Esophagus muscularis mucosa (tissue), 4 donors: Measurements from ENCODE around the gene OTUD6A.

Experiments used
- EP300 ChIP-seq: sonication (generic); formaldehyde crosslinking; IDR thresholded peaks from one replicate; pipeline ENCODE4 v1.6.1; 2017; ENCODE audit warnings: antibody characterized with exemption
- POLR2A ChIP-seq: fragments of 450-650 bp; IDR thresholded peaks from one replicate; pipeline ENCODE4 v1.6.1; 2017; ENCODE audit warnings: antibody characterized with exemption, moderate library complexity, mild to moderate bottlenecking, low read depth
- POLR2AphosphoS5 ChIP-seq, 2 donors: sonication (generic); formaldehyde crosslinking; IDR thresholded peaks; one replicate each; pipeline ENCODE4 v1.6.1; 2017; ENCODE audit warnings: antibody characterized with exemption in 2 of 2
- TF ChIP-seq, protein P1 (sequence below), 3 experiments: fragments of 200-600 bp in 2 of 3; fragments of 450-650 bp in 1 of 3; sonication (generic) in 2 of 3; IDR thresholded peaks; one replicate each; pipeline ENCODE4 v1.5.1; 2017 to 2019; ENCODE audit warnings: antibody characterized with exemption in 3 of 3, mild to moderate bottlenecking in 2 of 3, moderate library complexity in 1 of 3

DNA sequence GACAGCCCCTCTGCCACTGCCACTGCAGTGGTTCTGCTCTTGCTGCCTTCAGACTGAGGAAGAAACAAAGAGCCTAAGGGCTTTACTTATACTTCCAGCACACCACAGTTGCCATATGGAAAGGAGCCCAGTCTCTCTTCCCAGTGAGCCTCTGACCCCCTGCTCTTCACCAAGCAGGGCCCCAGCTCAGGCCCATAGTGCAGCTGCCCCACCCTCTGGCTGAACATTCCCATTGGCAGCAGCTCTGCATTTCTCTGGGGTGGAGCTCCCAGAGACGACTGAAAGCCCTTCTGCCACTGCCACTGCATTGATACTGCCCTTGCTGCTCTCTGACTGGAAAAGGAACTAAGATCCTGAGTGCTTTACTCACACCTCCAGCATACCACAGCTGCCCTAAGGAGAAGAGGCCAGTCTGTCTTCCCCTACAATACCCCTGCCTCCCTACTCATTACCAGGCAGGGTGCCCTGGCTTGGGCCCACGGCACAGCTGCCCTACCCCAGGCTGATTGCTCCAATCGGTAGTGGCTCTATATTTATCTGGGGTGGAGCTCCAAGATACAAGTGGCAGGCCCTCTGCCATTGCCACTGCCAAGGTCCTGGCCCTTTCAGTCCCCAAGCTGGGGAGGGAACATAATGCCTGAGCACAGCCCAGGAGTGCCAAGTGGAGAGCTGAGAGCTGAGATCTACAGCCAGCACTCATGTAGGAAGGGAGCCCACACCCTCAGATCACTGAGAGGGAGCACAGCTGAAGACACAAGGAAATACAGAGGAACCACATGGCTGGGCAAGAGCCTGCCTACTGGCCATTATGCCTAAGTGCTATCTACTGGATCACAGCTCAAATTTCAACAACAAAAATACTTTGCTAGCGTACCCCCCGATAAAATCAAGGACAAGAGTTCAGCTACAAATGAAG, 48.5 kb upstream of the OTUD6A start:
- TF ChIP-seq, protein P1, sequence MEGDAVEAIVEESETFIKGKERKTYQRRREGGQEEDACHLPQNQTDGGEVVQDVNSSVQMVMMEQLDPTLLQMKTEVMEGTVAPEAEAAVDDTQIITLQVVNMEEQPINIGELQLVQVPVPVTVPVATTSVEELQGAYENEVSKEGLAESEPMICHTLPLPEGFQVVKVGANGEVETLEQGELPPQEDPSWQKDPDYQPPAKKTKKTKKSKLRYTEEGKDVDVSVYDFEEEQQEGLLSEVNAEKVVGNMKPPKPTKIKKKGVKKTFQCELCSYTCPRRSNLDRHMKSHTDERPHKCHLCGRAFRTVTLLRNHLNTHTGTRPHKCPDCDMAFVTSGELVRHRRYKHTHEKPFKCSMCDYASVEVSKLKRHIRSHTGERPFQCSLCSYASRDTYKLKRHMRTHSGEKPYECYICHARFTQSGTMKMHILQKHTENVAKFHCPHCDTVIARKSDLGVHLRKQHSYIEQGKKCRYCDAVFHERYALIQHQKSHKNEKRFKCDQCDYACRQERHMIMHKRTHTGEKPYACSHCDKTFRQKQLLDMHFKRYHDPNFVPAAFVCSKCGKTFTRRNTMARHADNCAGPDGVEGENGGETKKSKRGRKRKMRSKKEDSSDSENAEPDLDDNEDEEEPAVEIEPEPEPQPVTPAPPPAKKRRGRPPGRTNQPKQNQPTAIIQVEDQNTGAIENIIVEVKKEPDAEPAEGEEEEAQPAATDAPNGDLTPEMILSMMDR (IDR thresholded peaks at IDR 0.05) = no peak
- TF ChIP-seq POLR2AphosphoS5 (IDR thresholded peaks at IDR 0.05) (no peak), POLR2A (no peak), EP300 (no peak)
